Prostate gland (tissue), 2 donors: ENCODE data around the gene GLG1.

ENCODE experiments used
- CTCF ChIP-seq, 4 experiments: fragments of 200-600 bp in 2 of 4; fragments of 450-650 bp in 2 of 4; sonication (generic) in 2 of 4; IDR thresholded peaks; 1 replicate in 3 of 4; 2 replicates in 1 of 4; pipeline ENCODE4 v1.5.1; 2016 to 2019; ENCODE audit warnings: antibody characterized with exemption in 4 of 4, mild to moderate bottlenecking in 2 of 4, moderate library complexity in 2 of 4
- POLR2A ChIP-seq: fragments of 450-650 bp; IDR thresholded peaks from one replicate; pipeline ENCODE4 v1.6.1; 2016; ENCODE audit warnings: antibody characterized with exemption, mild to moderate bottlenecking
- POLR2AphosphoS5 ChIP-seq: sonication (generic); formaldehyde crosslinking; IDR thresholded peaks from one replicate; pipeline ENCODE4 v1.6.1; 2017; ENCODE audit warnings: antibody characterized with exemption

DNA sequence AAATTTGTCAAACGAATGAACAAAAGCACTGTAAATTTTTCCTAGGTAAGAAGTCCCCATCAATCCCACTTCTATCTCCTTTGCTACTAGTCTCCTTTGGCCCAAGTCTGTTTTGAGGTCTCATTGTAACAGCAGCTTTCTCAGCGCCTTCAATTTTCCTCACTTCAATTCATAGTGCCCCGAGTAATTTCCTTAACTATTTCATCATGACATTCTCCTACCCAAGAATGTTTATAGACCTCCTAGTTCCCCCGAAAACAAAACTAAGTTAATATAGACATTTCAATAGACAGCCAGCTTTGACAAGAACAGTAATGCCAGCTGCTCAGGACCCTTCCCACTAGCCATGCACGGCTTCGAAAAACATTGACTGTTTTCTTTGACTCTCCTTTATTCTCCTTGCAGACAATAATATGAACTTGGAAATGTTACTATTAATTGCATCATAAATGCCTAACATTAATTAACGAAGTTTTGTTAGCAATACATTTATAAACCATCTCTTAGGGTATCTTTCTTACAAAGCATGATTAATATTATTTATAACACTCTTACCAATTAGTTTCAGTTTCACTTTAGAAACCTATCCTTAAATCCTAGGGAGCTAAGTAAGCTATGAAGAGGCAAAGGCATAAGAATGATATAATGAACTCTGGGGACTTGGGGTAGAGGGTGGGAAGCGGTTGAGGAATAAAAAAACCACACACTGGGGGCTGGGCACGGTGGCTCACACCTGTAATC, 22.8 kb downstream of the GLG1 start:
- TF ChIP-seq CTCF (IDR thresholded peaks at IDR 0.05) (no peak), POLR2A (no peak), POLR2AphosphoS5 (no peak)
